H1 (cell line): ENCODE data around the gene HOXB13. TPM values are rescaled to one million over a fixed set of nuclear protein-coding genes. Genes with fewer than 3 reads are reported as not detected.
A peak's percentile ranks its signal among the peaks of the same experiment; 100 is the strongest.

Source experiments
- GABPA ChIP-seq: IDR thresholded peaks from 2 replicates; pipeline ENCODE4 v1.6.1; 2011; ENCODE audit warnings: mild to moderate bottlenecking, low read length, moderate library complexity, borderline replicate concordance; ENCODE audit not compliant: insufficient read depth
- microRNA counts: library from miRNA; unstranded; fragments of <30 nt; microRNA quantifications from one replicate; lab custom pipeline; 2015
- microRNA-seq, 2 experiments: library from miRNA; unstranded; fragments of <30 nt; microRNA quantifications; one replicate each; pipeline versions ENCODE4 to v1.2.0, GENCODE V29; 2016 to 2020; ENCODE audit warnings: borderline microRNAs expressed in 2 of 2, borderline number of aligned reads in 2 of 2, borderline replicate concordance in 1 of 2
- polyA plus RNA-seq, 7 experiments: library from polyadenylated mRNA; depleted of rRNA in 3 of 7; stranded (reverse) in 5 of 7; unstranded in 2 of 7; fragments of >200 nt in 5 of 7; fragments of 200-250 nt in 2 of 7; gene quantifications; 1 replicate in 5 of 7; 2 replicates in 1 of 7; 4 replicates in 1 of 7; pipeline versions ENCODE4 v1.2.1 to v1.2.3, GENCODE V29; 2011 to 2013; ENCODE audit warnings: missing spikeins in 2 of 7, mixed read lengths in 2 of 7
- small RNA-seq: library from polyadenylated mRNA; stranded (forward); fragments of <200 nt; extraction: miRNeasy Mini kit (QIAGEN cat#:217004); gene quantifications from one replicate; pipeline ENCODE3, GENCODE V24; 2013; ENCODE audit not compliant: insufficient read depth
- total RNA-seq: library from RNA; stranded (reverse); fragmentation: NEBNext Ultra II Directional; extraction: Animal tissue kit (Norgen Biotek cat#: 25700); gene quantifications from 2 replicates; pipeline ENCODE4 v1.2.1, GENCODE V29; 2021
- TF ChIP-seq, protein P1 (sequence below): IDR thresholded peaks from 2 replicates; pipeline ENCODE4 v1.6.1; 2012; ENCODE audit warnings: low read length, inconsistent platforms
- TF ChIP-seq, protein P2 (sequence below), 3 experiments: IDR thresholded peaks; 1 replicate in 2 of 3; 2 replicates in 1 of 3; pipeline versions ENCODE4 v1.5.1 to v1.6.1; 2011; ENCODE audit warnings: low read length in 3 of 3, mild to moderate bottlenecking in 3 of 3, inconsistent platforms in 2 of 3, low read depth in 1 of 3, moderate library complexity in 1 of 3; ENCODE audit not compliant: insufficient read depth in 1 of 3; ENCODE audit errors: control extremely low read depth in 1 of 3

HOXB13 gene
- total and polyA plus RNA-seq, 2 of the 8 experiments (the other 6 are each of a cell fraction or from before 2014, with no cell fraction given): not detected

DNA sequence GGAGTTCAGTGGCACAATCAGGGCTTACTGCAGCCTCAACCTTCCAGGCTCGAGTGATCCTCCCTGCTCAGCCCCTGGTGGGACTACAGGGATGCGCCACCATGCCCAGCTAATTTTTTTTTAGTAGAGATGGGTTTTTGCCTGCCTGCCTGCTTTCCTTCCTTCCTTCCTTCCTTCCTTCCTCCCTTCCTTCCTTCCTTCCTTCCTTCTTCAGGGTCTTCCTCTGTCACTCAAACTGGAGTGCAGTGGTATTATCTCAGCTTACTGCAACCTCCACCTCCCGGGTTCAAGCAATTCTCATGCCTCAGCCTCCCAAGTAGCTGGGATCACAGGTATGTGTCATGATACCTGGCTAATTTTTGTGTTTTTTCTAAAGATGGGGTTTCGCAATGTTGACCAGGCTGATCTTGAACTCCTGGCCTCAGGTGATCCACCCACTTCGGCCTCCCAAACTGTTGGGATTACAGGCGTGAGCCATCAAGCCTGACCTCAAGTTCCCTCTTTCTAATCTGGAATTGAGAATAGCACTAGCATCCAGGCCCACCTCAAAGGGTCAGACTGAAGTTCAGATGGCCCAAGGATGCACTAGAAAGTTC is 51.5 kb downstream of the HOXB13 start (continued):
- TF ChIP-seq, protein P1, sequence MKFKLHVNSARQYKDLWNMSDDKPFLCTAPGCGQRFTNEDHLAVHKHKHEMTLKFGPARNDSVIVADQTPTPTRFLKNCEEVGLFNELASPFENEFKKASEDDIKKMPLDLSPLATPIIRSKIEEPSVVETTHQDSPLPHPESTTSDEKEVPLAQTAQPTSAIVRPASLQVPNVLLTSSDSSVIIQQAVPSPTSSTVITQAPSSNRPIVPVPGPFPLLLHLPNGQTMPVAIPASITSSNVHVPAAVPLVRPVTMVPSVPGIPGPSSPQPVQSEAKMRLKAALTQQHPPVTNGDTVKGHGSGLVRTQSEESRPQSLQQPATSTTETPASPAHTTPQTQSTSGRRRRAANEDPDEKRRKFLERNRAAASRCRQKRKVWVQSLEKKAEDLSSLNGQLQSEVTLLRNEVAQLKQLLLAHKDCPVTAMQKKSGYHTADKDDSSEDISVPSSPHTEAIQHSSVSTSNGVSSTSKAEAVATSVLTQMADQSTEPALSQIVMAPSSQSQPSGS: no peak
- TF ChIP-seq, protein P2, sequence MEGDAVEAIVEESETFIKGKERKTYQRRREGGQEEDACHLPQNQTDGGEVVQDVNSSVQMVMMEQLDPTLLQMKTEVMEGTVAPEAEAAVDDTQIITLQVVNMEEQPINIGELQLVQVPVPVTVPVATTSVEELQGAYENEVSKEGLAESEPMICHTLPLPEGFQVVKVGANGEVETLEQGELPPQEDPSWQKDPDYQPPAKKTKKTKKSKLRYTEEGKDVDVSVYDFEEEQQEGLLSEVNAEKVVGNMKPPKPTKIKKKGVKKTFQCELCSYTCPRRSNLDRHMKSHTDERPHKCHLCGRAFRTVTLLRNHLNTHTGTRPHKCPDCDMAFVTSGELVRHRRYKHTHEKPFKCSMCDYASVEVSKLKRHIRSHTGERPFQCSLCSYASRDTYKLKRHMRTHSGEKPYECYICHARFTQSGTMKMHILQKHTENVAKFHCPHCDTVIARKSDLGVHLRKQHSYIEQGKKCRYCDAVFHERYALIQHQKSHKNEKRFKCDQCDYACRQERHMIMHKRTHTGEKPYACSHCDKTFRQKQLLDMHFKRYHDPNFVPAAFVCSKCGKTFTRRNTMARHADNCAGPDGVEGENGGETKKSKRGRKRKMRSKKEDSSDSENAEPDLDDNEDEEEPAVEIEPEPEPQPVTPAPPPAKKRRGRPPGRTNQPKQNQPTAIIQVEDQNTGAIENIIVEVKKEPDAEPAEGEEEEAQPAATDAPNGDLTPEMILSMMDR (IDR thresholded peaks at IDR 0.05; ENCODE audit: control extremely low read depth in 1 of 3, insufficient read depth in 1 of 3, low read depth in 1 of 3, low read length in 3 of 3): no peak
- no peak for TF ChIP-seq GABPA

MicroRNAs encoded within 50 kb of the gene (microRNA counts, 767-probe panel; counts per million panel counts)
- microRNA hsa-miR-3185 (lab: Ali Mortazavi, UCI): 879 counts per million, percentile 95 among the panel's probes with 10 or more counts

Small RNA genes within 50 kb of the gene (microRNA-seq; reads per million reads assigned to microRNA genes)
- gene MIR3185: 0 reads per million in 2 experiments

Small RNA genes within 50 kb of the gene (small RNA-seq; reads per million reads assigned to genes)
- gene AC091179.2: not detected
- not detected for gene COX6B1P2
- not detected for gene MIR3185
- not detected for gene RF02132
- not detected for gene RF02133
- not detected for gene RN7SL125P

Other genes starting within 250 kb of the HOXB13 start
- not detected in 2 replicates for gene HOXB1, start 197.7 kb downstream of the HOXB13 start, total RNA-seq
- gene HOXB1, start 197.7 kb downstream of the HOXB13 start, polyA plus RNA-seq (2011; rRNA removed): not detected in 2 replicates
- gene HOXB2, start 183.6 kb downstream of the HOXB13 start, total RNA-seq: not detected in 2 replicates
- not detected in 2 replicates for gene HOXB2, start 183.6 kb downstream of the HOXB13 start, polyA plus RNA-seq (2011; rRNA removed)
- gene HOXB4, start 150.4 kb downstream of the HOXB13 start, total RNA-seq: not detected in 2 replicates
- not detected in 2 replicates for gene HOXB4, start 150.4 kb downstream of the HOXB13 start, polyA plus RNA-seq (2011; rRNA removed)
- gene HOXB3, start 138.5 kb downstream of the HOXB13 start, total RNA-seq: not detected in 2 replicates
- not detected in 2 replicates for gene HOXB3, start 138.5 kb downstream of the HOXB13 start, polyA plus RNA-seq (2011; rRNA removed)
- gene HOXB5, start 135.0 kb downstream of the HOXB13 start, total RNA-seq: not detected in 2 replicates
- not detected in 2 replicates for gene HOXB5, start 135.0 kb downstream of the HOXB13 start, polyA plus RNA-seq (2011; rRNA removed)
- not detected in 2 replicates for gene HOXB6, start 123.8 kb downstream of the HOXB13 start, total RNA-seq
- gene HOXB6, start 123.8 kb downstream of the HOXB13 start, polyA plus RNA-seq (2011; rRNA removed): not detected in 2 replicates
- not detected in 2 replicates for gene HOXB7, start 117.7 kb downstream of the HOXB13 start, total RNA-seq
- not detected in 2 replicates for gene HOXB7, start 117.7 kb downstream of the HOXB13 start, polyA plus RNA-seq (2011; rRNA removed)
- gene HOXB8, start 113.5 kb downstream of the HOXB13 start, total RNA-seq: not detected in 2 replicates
- gene HOXB8, start 113.5 kb downstream of the HOXB13 start, polyA plus RNA-seq (2011; rRNA removed): not detected in 2 replicates
- gene HOXB9, start 102.4 kb downstream of the HOXB13 start, total RNA-seq: not detected in 2 replicates
- gene HOXB9, start 102.4 kb downstream of the HOXB13 start, polyA plus RNA-seq (2011; rRNA removed): not detected in 2 replicates
- gene PRAC1, start 6.2 kb downstream of the HOXB13 start, total RNA-seq: not detected in 2 replicates
- not detected in 2 replicates for gene PRAC1, start 6.2 kb downstream of the HOXB13 start, polyA plus RNA-seq (2011; rRNA removed)
- not detected in 2 replicates for gene PRAC2, start 5.6 kb downstream of the HOXB13 start, total RNA-seq
- not detected in 2 replicates for gene PRAC2, start 5.6 kb downstream of the HOXB13 start, polyA plus RNA-seq (2011; rRNA removed)
- gene TTLL6, start 88.5 kb upstream of the HOXB13 start, total RNA-seq: 2.6 and 2.7 TPM in 2 replicates
- gene TTLL6, start 88.5 kb upstream of the HOXB13 start, polyA plus RNA-seq (2011; rRNA removed): 4.3 and 5.0 TPM in 2 replicates
- 27.7 and 31.8 TPM in 2 replicates for gene CALCOCO2, start 102.3 kb upstream of the HOXB13 start, total RNA-seq
- 9.5 and 12.1 TPM in 2 replicates for gene CALCOCO2, start 102.3 kb upstream of the HOXB13 start, polyA plus RNA-seq (2011; rRNA removed)
- gene ATP5MC1, start 164.0 kb upstream of the HOXB13 start, total RNA-seq: 117 and 129 TPM in 2 replicates
- gene ATP5MC1, start 164.0 kb upstream of the HOXB13 start, polyA plus RNA-seq (2011; rRNA removed): 629 and 1,042 TPM in 2 replicates
- 75.3 and 75.9 TPM in 2 replicates for gene UBE2Z, start 179.7 kb upstream of the HOXB13 start, total RNA-seq
- 73.4 and 76.4 TPM in 2 replicates for gene UBE2Z, start 179.7 kb upstream of the HOXB13 start, polyA plus RNA-seq (2011; rRNA removed)
- gene SNF8, start 216.1 kb upstream of the HOXB13 start, total RNA-seq: 130 and 133 TPM in 2 replicates
- 132 and 134 TPM in 2 replicates for gene SNF8, start 216.1 kb upstream of the HOXB13 start, polyA plus RNA-seq (2011; rRNA removed)
- gene GIP, start 239.8 kb upstream of the HOXB13 start, total RNA-seq: not detected in 2 replicates
- 0.14 and 0.16 TPM in 2 replicates for gene GIP, start 239.8 kb upstream of the HOXB13 start, polyA plus RNA-seq (2011; rRNA removed)